ENCODE data around the gene ZG16B.
A peak's percentile ranks its signal among the peaks of the same experiment; 100 is the strongest.

The ZG16B gene

GRCh38 chr16:2829501-2830354 is at the start of gene ZG16B:
Gene ZG16B (plus strand): TSS chr16:2830303. CDS start chr16:2830442, 139 bp downstream.
- DNase-seq (ENCODE audit: low spot score), result peak; percentile 64
- in situ Hi-C loops (cut with MboI; ENCODE audit: low pct_unique_long_range_greater_than_20kb, low sequenced_read_pairs, unreplicated experiment), result no loop called here
- TF ChIP-seq CTCF (IDR thresholded peaks at IDR 0.05; ENCODE audit: extremely low read depth, insufficient read depth, missing control alignments), result no peak

- TF ChIP-seq CTCF (IDR thresholded peaks at IDR 0.05; ENCODE audit: extremely low read depth, insufficient read depth, missing control alignments), result no peak
- in situ Hi-C loops (cut with MboI; ENCODE audit: low pct_unique_long_range_greater_than_20kb, low sequenced_read_pairs, unreplicated experiment), result no loop called here
- DNase-seq (ENCODE audit: low spot score), result no peak
These were observed 47.3 kb upstream of the ZG16B start for GRCh38 chr16:2782583-2783351.

- in situ Hi-C loops (cut with MboI; ENCODE audit: low pct_unique_long_range_greater_than_20kb, low sequenced_read_pairs, unreplicated experiment), result no loop called here
- DNase-seq (ENCODE audit: low spot score), result no peak
These were observed 46.3 kb upstream of the ZG16B start for GRCh38 chr16:2783581-2784357.

GRCh38 chr16:2784358-2785100 is 45.6 kb upstream of the ZG16B start:
- no peak for TF ChIP-seq CTCF (IDR thresholded peaks at IDR 0.05; ENCODE audit: extremely low read depth, insufficient read depth, missing control alignments)
- in situ Hi-C loops (cut with MboI; ENCODE audit: low pct_unique_long_range_greater_than_20kb, low sequenced_read_pairs, unreplicated experiment), result no loop called here
- no peak for DNase-seq (ENCODE audit: low spot score)

More at GRCh38 chr16:2783581-2784357, 46.3 kb upstream of the ZG16B start:
- TF ChIP-seq CTCF (IDR thresholded peaks at IDR 0.05; ENCODE audit: extremely low read depth, insufficient read depth, missing control alignments), result no peak

GRCh38 chr16:2785101-2785991 is 44.8 kb upstream of the ZG16B start:
- in situ Hi-C loops (cut with MboI; ENCODE audit: low pct_unique_long_range_greater_than_20kb, low sequenced_read_pairs, unreplicated experiment), result no loop called here
- DNase-seq (ENCODE audit: low spot score), result no peak
- TF ChIP-seq CTCF (IDR thresholded peaks at IDR 0.05; ENCODE audit: extremely low read depth, insufficient read depth, missing control alignments), result peak; percentile 5
